Testis (tissue), 2 donors: Measurements from ENCODE around the gene COMP.

Experiments used
- POLR2A ChIP-seq: fragments of 450-650 bp; IDR thresholded peaks from one replicate; pipeline ENCODE4 v1.6.1; 2017; ENCODE audit warnings: antibody characterized with exemption, mild to moderate bottlenecking, moderate library complexity
- TF ChIP-seq, protein P1 (sequence below), 3 experiments: fragments of 450-650 bp in 2 of 3; fragments of 200-600 bp in 1 of 3; sonication (generic) in 1 of 3; IDR thresholded peaks; one replicate each; pipeline ENCODE4 v1.5.1; 2016 to 2019; ENCODE audit warnings: antibody characterized with exemption in 3 of 3, mild to moderate bottlenecking in 2 of 3, moderate library complexity in 1 of 3

GRCh38 chr19:18833849-18834643 is 42.9 kb upstream of the COMP start:
- TF ChIP-seq, protein P1, sequence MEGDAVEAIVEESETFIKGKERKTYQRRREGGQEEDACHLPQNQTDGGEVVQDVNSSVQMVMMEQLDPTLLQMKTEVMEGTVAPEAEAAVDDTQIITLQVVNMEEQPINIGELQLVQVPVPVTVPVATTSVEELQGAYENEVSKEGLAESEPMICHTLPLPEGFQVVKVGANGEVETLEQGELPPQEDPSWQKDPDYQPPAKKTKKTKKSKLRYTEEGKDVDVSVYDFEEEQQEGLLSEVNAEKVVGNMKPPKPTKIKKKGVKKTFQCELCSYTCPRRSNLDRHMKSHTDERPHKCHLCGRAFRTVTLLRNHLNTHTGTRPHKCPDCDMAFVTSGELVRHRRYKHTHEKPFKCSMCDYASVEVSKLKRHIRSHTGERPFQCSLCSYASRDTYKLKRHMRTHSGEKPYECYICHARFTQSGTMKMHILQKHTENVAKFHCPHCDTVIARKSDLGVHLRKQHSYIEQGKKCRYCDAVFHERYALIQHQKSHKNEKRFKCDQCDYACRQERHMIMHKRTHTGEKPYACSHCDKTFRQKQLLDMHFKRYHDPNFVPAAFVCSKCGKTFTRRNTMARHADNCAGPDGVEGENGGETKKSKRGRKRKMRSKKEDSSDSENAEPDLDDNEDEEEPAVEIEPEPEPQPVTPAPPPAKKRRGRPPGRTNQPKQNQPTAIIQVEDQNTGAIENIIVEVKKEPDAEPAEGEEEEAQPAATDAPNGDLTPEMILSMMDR (IDR thresholded peaks at IDR 0.05), result no peak
- no peak for TF ChIP-seq POLR2A
